Activated naive CD8-positive, alpha-beta T cell (primary cell): ENCODE results near the gene SH2D5.
A peak's percentile ranks its signal among the peaks of the same experiment; 100 is the strongest.

Experiments
- H3K27ac Mint-ChIP-seq: one replicate; pipeline ENCODE4 v1.8.0; 2021; ENCODE audit warnings: mixed read lengths
- H3K27me3 Mint-ChIP-seq: one replicate; pipeline ENCODE4 v1.8.0; 2021; ENCODE audit warnings: mixed read lengths
- H3K36me3 Mint-ChIP-seq: one replicate; pipeline ENCODE4 v1.8.0; 2021; ENCODE audit warnings: mixed read lengths
- H3K4me1 Mint-ChIP-seq: one replicate; pipeline ENCODE4 v1.8.0; 2021; ENCODE audit warnings: low read depth, mixed read lengths
- H3K4me3 Mint-ChIP-seq: one replicate; pipeline ENCODE4 v1.8.0; 2021; ENCODE audit warnings: mild to moderate bottlenecking, mixed read lengths
- H3K9me3 Mint-ChIP-seq: one replicate; pipeline ENCODE4 v1.8.0; 2021; ENCODE audit warnings: low read depth, mixed read lengths

The SH2D5 gene

GRCh38 chr1:20697563-20697962 lies 34.9 kb downstream of the SH2D5 start:
- Mint-ChIP-seq H3K4me1 (peaks cover 2% of the 10 kb centered on the region), H3K36me3 (no peaks in the 10 kb centered on the region), H3K27ac (no peak overlapping the region), H3K4me3 (no peak overlapping the region), H3K27me3 (no peaks in the 10 kb centered on the region), H3K9me3 (no peaks in the 10 kb centered on the region)

GRCh38 chr1:20696397-20697333 lies 35.8 kb downstream of the SH2D5 start:
- Mint-ChIP-seq H3K4me1 (peaks cover 2% of the 10 kb centered on the region), H3K4me3 (peak overlapping the region; percentile 87), H3K36me3 (no peaks in the 10 kb centered on the region), H3K27me3 (no peaks in the 10 kb centered on the region), H3K27ac (no peak overlapping the region), H3K9me3 (no peaks in the 10 kb centered on the region)

DNA sequence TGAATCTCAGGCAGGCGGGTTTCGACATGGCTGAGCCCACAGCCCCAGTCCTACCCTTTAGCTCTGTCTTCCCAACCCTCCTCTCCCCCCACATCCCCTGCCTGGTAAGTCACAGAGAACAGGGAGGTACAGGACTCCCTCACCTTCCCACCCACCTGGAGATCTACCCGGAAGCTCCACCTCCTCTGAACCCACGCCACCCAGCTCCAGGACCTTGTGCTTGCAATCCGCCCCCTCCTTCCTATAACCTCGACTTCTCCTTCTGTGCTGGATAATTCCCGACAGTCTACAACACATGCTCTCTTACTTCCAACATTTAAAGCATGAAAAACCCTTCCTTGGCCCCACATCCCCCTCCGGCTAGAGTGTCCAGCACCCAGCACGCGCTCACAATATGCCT lies 37.0 kb downstream of the SH2D5 start:
- Mint-ChIP-seq H3K27ac (no peak overlapping the region), H3K36me3 (no peaks in the 10 kb centered on the region), H3K27me3 (no peaks in the 10 kb centered on the region), H3K9me3 (no peaks in the 10 kb centered on the region), H3K4me1 (peaks cover 2% of the 10 kb centered on the region), H3K4me3 (peak overlapping the region; percentile 87)

DNA sequence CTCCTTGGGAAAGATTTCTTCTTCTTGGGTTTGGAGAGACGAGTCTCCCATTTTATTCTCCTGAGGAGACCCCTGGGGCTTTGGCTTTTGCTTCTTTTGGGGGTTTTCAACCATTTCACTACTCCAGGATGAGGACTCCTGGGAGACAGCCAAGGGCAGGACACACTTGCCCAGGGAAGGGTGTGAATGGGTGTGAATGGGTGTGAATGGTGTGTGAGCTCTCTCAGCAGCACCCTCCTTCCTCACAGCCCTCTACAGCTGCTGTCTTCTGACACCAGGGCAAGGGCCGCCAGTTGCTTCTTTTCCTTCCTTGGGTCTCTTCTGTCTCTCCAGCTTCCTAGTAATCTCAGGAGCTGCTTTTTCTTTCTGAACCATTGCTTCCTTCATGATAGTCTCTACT lies 38.9 kb downstream of the SH2D5 start:
- Mint-ChIP-seq H3K36me3 (no peaks in the 10 kb centered on the region), H3K4me1 (peaks cover 2% of the 10 kb centered on the region), H3K9me3 (no peaks in the 10 kb centered on the region), H3K27ac (no peak overlapping the region), H3K27me3 (no peaks in the 10 kb centered on the region), H3K4me3 (no peak overlapping the region)

DNA sequence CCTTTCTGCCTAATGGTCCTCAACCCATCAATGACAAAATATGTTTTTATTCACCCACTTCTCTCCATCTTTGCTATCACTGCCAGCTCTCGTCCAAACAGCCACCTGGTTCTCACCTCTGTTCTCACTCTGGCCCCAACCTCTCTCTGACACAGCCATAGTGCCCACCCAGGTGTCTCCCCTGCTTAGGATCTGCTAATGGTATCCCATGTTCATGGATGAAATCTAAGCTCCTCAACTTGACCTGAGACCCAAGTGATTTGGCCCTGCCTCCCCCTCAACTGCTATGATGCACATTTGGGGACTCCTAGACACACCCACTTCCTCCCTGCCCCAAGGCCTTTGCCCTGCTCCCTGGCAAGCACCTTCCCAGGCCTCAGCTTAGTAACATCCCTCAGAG lies 40.6 kb downstream of the SH2D5 start:
- no peak overlapping the region for H3K27ac Mint-ChIP-seq
- no peaks in the 10 kb centered on the region for H3K9me3 Mint-ChIP-seq
- peaks cover 2% of the 10 kb centered on the region for H3K4me1 Mint-ChIP-seq
- H3K4me3 Mint-ChIP-seq, result no peak overlapping the region
- H3K36me3 Mint-ChIP-seq, result no peaks in the 10 kb centered on the region
- no peaks in the 10 kb centered on the region for H3K27me3 Mint-ChIP-seq

DNA sequence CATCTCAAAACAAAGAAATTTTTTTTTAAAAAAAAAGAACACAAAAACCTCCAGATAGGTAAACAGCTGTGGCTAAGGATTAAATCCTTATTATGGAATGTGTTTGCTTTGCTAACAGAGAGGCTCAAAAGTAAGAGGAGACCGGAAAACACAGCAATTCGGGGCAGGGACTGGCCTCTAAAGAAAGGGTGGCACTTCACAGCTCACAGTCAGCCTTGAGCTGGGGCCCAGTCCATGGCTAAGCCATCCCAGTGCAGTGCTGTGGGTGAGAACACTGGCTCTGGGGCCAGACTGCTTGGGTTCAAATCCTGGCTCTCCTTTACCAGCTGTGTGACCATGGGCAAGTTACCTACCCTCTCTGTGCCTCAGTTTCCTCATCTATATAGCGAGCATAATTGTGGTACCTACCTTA lies 42.9 kb downstream of the SH2D5 start:
- Mint-ChIP-seq H3K36me3 (no peaks in the 10 kb centered on the region), H3K4me1 (no peaks in the 10 kb centered on the region), H3K9me3 (no peaks in the 10 kb centered on the region), H3K4me3 (no peak overlapping the region), H3K27me3 (no peaks in the 10 kb centered on the region), H3K27ac (no peak overlapping the region)

DNA sequence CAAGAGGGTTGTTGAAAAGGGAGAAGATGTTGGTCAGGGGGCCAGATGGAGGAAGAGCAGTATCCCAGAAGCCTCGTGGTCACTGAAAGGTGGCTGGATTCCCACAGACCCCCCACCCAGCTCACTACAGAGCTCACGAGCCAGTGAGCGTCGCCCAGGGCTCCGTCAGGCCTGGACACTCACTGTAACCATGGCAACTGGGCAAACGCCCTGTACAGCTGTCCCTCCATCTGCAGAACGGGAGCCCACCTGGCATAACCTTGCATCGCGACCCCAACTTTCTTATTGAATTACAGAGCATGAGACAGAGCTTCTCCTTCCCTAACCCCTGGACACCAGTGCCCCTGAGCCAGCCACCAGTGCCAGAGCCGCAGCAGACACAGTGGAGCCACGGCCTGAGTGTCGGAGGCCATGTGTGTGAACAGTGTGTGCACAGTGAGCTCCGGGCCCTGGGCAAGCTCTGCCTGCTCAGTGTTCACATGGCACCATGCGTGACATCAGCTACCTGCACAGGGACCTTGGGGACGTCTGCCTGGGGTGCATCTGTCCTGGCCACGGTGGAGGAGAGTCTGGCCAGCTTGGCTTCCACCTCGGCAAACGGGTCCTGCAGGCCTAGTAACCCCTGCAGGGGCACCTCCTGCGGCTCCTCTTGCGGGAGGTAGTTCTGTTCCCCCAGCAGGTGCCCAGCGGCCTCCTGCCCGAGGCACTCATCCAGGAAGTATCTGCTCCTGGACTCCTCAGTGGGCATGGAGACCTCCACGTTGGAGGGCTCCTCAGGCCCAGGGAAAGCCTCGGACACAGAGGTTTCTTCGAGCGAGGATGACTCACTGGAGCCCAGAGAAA lies 45.4 kb downstream of the SH2D5 start:
- Mint-ChIP-seq H3K27ac (no peak overlapping the region), H3K4me1 (no peaks in the 10 kb centered on the region), H3K9me3 (no peaks in the 10 kb centered on the region), H3K36me3 (no peaks in the 10 kb centered on the region), H3K27me3 (no peaks in the 10 kb centered on the region), H3K4me3 (no peak overlapping the region)

DNA sequence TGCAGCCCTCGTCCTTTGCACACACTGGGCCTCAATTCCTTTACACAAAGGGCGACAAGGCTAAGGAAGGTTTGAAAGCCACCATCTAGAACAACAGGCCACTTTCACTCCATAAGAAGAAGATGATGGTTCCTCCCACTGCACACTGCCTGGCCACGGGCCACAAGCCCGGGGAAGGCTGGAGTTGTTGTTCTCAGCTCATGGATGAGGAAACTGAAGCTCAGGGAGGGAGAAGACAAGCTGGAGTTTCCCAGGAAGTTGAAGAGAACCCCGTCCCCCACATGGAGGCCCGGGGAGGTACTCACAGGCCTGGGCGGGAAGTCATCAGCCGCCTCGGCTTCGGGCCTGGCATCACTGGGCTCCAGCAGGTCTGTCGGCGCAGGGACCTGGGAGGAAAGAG lies 46.8 kb downstream of the SH2D5 start:
- no peaks in the 10 kb centered on the region for H3K4me1 Mint-ChIP-seq
- H3K4me3 Mint-ChIP-seq, result no peak overlapping the region
- H3K36me3 Mint-ChIP-seq, result no peaks in the 10 kb centered on the region
- H3K9me3 Mint-ChIP-seq, result no peaks in the 10 kb centered on the region
- no peaks in the 10 kb centered on the region for H3K27me3 Mint-ChIP-seq
- no peak overlapping the region for H3K27ac Mint-ChIP-seq

DNA sequence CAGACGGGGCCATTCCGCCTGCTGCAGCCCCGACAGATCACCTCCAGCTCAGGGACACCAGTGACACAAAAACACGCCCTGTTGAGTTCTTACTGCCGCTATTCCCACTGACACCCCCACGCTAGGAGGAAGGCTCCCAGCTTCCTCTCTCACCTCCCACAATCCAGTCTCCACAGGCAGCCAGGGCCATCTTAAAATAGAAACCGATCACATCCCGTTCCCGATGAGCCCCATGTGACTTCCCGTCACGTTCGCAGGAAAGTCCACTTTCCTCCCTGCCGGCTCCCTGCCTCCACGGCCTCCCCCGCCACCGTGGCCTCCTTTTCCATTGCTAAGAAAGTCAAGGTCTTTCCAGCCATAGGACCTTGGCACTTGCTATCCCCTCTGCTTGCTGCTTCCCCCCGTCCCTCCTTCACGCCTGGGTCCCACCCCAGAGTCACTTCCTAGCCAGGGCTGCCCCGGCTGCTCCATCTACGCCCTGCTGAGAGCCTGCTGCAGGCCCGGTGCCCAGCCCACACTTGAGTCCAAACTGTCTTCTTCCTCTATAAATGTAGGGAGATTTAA lies 47.3 kb downstream of the SH2D5 start:
- Mint-ChIP-seq H3K4me3 (no peak overlapping the region), H3K9me3 (no peaks in the 10 kb centered on the region), H3K36me3 (no peaks in the 10 kb centered on the region), H3K4me1 (no peaks in the 10 kb centered on the region), H3K27me3 (peaks cover 1% of the 10 kb centered on the region), H3K27ac (no peak overlapping the region)

DNA sequence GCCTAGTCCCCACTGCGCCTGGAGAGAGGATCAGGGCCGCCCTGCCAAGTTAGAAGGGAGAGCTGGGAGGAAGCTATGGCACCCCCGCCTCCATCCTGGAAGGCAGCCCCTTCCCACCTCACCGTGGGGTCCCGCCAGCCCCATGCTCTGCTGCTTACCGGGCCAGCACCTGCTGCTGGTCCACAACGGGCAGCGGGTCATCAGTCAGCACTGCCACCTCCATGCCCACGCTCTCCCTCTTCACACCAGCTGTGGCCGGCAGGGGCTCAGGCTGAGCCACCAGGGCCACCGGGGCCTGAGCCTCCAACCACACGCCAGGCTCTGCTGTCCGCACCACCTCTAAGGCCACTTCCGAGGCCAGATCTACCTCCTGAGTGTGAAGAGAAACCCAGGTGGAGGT lies 47.9 kb downstream of the SH2D5 start:
- H3K4me3 Mint-ChIP-seq, result no peak overlapping the region
- H3K9me3 Mint-ChIP-seq, result no peaks in the 10 kb centered on the region
- H3K27ac Mint-ChIP-seq, result no peak overlapping the region
- H3K36me3 Mint-ChIP-seq, result no peaks in the 10 kb centered on the region
- peaks cover 1% of the 10 kb centered on the region for H3K27me3 Mint-ChIP-seq
- H3K4me1 Mint-ChIP-seq, result no peaks in the 10 kb centered on the region

DNA sequence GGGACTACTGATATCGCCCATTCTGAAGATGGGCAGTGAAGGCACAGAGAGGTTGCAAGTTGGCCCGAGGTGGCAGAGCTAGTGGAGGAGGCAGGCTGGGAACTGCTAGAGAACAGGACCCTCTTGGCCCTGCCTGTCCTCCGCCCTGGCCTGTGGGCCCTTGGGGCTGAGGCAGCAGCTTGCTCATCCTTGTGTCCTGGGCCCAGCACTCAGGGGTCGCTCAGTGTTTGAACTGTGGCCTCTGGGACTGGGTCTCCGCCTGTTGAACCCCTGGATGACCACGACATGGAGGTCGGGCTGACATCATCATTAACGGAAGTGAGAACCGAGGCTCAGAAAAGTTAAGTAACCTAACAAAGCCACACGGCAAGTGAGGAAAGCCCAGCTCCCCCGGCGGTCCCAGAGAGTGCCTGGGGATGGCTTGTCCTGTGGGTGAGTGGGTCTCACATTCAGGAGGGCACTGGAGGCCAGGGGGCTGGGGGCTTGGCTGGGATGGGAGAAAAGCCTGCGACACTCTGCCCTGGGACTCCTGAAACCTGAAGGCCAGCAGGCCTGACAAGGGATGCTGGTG lies 48.4 kb downstream of the SH2D5 start:
- H3K4me3 Mint-ChIP-seq, result no peak overlapping the region

DNA sequence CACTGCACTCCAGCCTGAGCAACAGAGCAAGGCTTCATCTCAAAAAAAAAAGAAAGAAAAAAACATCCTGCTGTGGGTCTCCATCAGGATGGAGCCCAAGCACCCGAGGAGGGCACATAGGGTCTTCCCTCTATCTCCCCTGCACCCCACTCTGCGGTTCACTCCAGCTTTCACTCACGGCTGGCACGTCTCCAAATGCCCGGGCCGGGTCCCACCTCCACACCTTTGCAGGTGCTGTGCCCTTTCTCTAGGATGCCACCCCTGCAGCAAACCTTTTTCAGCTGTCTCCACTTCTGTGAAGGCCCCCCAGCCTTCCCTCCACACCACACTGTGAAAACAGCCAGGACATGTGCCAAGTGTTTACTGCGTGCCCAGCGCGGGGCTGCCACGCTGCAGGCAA lies 48.9 kb downstream of the SH2D5 start:
- H3K27ac Mint-ChIP-seq, result no peak overlapping the region
- peaks cover 4% of the 10 kb centered on the region for H3K4me1 Mint-ChIP-seq
- peaks cover 1% of the 10 kb centered on the region for H3K27me3 Mint-ChIP-seq
- H3K9me3 Mint-ChIP-seq, result no peaks in the 10 kb centered on the region
- no peak overlapping the region for H3K4me3 Mint-ChIP-seq
- no peaks in the 10 kb centered on the region for H3K36me3 Mint-ChIP-seq

More for the DNA sequence above, 48.4 kb downstream of the SH2D5 start:
- Mint-ChIP-seq H3K4me1 (no peaks in the 10 kb centered on the region), H3K36me3 (no peaks in the 10 kb centered on the region), H3K27me3 (peaks cover 1% of the 10 kb centered on the region), H3K9me3 (no peaks in the 10 kb centered on the region), H3K27ac (no peak overlapping the region)

DNA sequence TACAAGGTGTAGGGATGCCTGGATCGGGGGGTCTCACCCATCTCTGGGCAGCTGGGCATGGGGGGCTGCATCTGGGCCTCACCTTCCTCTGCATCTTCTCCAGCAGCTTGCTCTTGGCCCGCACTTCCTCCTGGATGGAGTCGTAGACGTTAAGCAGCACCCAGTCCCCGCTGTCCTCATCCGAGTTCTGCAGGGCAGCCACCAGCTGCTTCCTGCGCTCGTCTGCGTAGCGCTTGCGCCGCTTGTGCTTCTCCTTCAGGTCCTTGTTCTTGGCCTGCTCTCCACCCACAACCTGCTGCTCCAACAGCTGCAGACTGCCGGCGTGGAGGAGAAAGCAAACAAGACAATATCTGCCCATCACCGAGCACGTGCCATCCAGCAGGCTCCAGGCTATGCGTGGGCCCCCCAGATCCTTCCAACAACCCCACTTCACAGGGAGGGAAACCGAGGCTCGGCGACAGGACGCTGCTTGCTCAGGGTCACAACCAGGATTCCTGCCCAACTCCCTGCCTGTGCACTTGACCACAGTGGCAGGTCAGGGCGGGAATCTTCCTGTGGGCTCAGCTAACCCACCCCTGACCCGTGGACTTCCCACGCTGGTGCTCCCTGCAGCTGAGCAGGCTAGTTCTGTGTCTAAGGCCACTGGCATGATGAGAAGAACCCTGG lies 49.8 kb downstream of the SH2D5 start:
- Mint-ChIP-seq H3K27ac (no peak overlapping the region), H3K27me3 (peaks cover 2% of the 10 kb centered on the region), H3K4me3 (no peak overlapping the region), H3K4me1 (peaks cover 7% of the 10 kb centered on the region), H3K9me3 (no peaks in the 10 kb centered on the region), H3K36me3 (peaks cover 2% of the 10 kb centered on the region)

- no peak overlapping the region for H3K27ac Mint-ChIP-seq
- peaks cover 2% of the 10 kb centered on the region for H3K27me3 Mint-ChIP-seq
These were observed 50.5 kb downstream of the SH2D5 start for GRCh38 chr1:20681999-20682398.

More at GRCh38 chr1:20681999-20682398, 50.5 kb downstream of the SH2D5 start:
- Mint-ChIP-seq H3K4me1 (peaks cover 7% of the 10 kb centered on the region), H3K36me3 (peaks cover 3% of the 10 kb centered on the region), H3K9me3 (no peaks in the 10 kb centered on the region), H3K4me3 (no peak overlapping the region)
